Neural crest cell (in vitro differentiated cells): Measurements from ENCODE around the gene COL8A1. TPM values are rescaled to one million over a fixed set of nuclear protein-coding genes. Genes with fewer than 3 reads are reported as not detected.

Experiments
- DNase-seq: peaks from one replicate; pipeline ENCODE4 v3.0.0; 2021; ENCODE audit warnings: low read depth, mixed read lengths, low spot score
- H3K27ac Mint-ChIP-seq: one replicate; pipeline ENCODE4 v1.8.0; 2021; ENCODE audit warnings: mild to moderate bottlenecking, mixed read lengths; ENCODE audit not compliant: unreplicated experiment
- H3K27me3 Mint-ChIP-seq: 2 replicates; pipeline ENCODE4 v1.8.0; 2021; ENCODE audit warnings: low read depth, mild to moderate bottlenecking, mixed read lengths
- H3K36me3 Mint-ChIP-seq: 2 replicates; pipeline ENCODE4 v1.8.0; 2021; ENCODE audit warnings: low read depth, mild to moderate bottlenecking, mixed read lengths
- H3K4me1 Mint-ChIP-seq: 2 replicates; pipeline ENCODE4 v1.8.0; 2021; ENCODE audit warnings: mixed read lengths
- H3K4me3 Mint-ChIP-seq: one replicate; pipeline ENCODE4 v1.8.0; 2021; ENCODE audit warnings: mild to moderate bottlenecking, mixed read lengths
- H3K9me3 Mint-ChIP-seq: 2 replicates; pipeline ENCODE4 v1.8.0; 2021; ENCODE audit warnings: mixed read lengths
- CTCF ChIP-seq: fragments of 200-600 bp; sonication (generic); conservative IDR thresholded peaks from 2 replicates; pipeline ENCODE4 v1.5.0; 2021; ENCODE audit warnings: antibody characterized with exemption, mild to moderate bottlenecking
- total RNA-seq: library from RNA; stranded (reverse); gene quantifications from 2 replicates; pipeline ENCODE4 v1.2.1, GENCODE V29; 2021

Gene COL8A1
- total RNA-seq, 1 donor from 2014 or later: 0.28 TPM

- H3K27ac Mint-ChIP-seq: peak within 1 kb of the TSS; percentile 100
- peaks cover 34% of the 10 kb centered on the region for H3K4me1 Mint-ChIP-seq
- peaks cover 5% of the 10 kb centered on the region for H3K27me3 Mint-ChIP-seq
- DNase-seq: peak; percentile 96
- H3K9me3 Mint-ChIP-seq: no peaks in the 10 kb centered on the region
- no peaks in the 10 kb centered on the region for H3K36me3 Mint-ChIP-seq
- peak within 1 kb of the TSS; percentile 98 for H3K4me3 Mint-ChIP-seq
- TF ChIP-seq CTCF: peak; percentile 53
Measured at GRCh38 chr3:99817437-99818240, 179.2 kb downstream of the COL8A1 start, which contains the start of gene CMSS1. Gene CMSS1, plus strand, starts transcription at chr3:99817862.

- no peak overlapping the region for H3K27ac Mint-ChIP-seq
- DNase-seq: no peak
- H3K4me3 Mint-ChIP-seq: peak overlapping the region; percentile 98
- peaks cover 39% of the 10 kb centered on the region for H3K4me1 Mint-ChIP-seq
- no peaks in the 10 kb centered on the region for H3K9me3 Mint-ChIP-seq
- H3K27me3 Mint-ChIP-seq: peaks cover 3% of the 10 kb centered on the region
- no peaks in the 10 kb centered on the region for H3K36me3 Mint-ChIP-seq
- TF ChIP-seq CTCF: no peak
Measured at GRCh38 chr3:99818818-99819217, 180.4 kb downstream of the COL8A1 start.

GRCh38 chr3:99823723-99824711, 185.6 kb downstream of the COL8A1 start:
- Mint-ChIP-seq H3K4me3 (no peak overlapping the region), H3K27me3 (no peaks in the 10 kb centered on the region), H3K4me1 (peaks cover 20% of the 10 kb centered on the region), H3K36me3 (peaks cover 2% of the 10 kb centered on the region), H3K9me3 (no peaks in the 10 kb centered on the region), H3K27ac (no peak overlapping the region)
- DNase-seq: no peak
- TF ChIP-seq CTCF: no peak

GRCh38 chr3:99825004-99825640, 186.7 kb downstream of the COL8A1 start:
- Mint-ChIP-seq H3K36me3 (peaks cover 2% of the 10 kb centered on the region), H3K27me3 (no peaks in the 10 kb centered on the region), H3K4me1 (peaks cover 20% of the 10 kb centered on the region), H3K4me3 (no peak overlapping the region), H3K9me3 (no peaks in the 10 kb centered on the region), H3K27ac (no peak overlapping the region)
- TF ChIP-seq CTCF: no peak
- DNase-seq: no peak

GRCh38 chr3:99829844-99830243, 191.4 kb downstream of the COL8A1 start:
- no peak for TF ChIP-seq CTCF
- Mint-ChIP-seq H3K4me1 (peaks cover 10% of the 10 kb centered on the region), H3K27ac (no peak overlapping the region), H3K9me3 (no peaks in the 10 kb centered on the region), H3K4me3 (no peak overlapping the region), H3K27me3 (no peaks in the 10 kb centered on the region), H3K36me3 (peaks cover 2% of the 10 kb centered on the region)
- DNase-seq: no peak
